Adrenal gland (tissue), 12 donors: ENCODE measurements around the gene PANK2. TPM values are rescaled to one million over a fixed set of nuclear protein-coding genes. Genes with fewer than 3 reads are reported as not detected.
A peak's percentile ranks its signal among the peaks of the same experiment; 100 is the strongest.
"Not testable (repeated sequence)": the region's sequence is repeated elsewhere in the genome, so short reads cannot be mapped to it uniquely, and the experiment has no call there.

Source experiments
- DNase-seq, 7 donors: peaks; one replicate each; pipeline ENCODE4 v3.0.0-alpha.2; 2019 to 2020
- H3K27ac ChIP-seq, 5 donors: fragments of 200-600 bp; sonication (generic) in 4 of 5; 1 replicate in 3 of 5; 2 replicates in 2 of 5; pipeline versions ENCODE4 v1.5.1 to v1.8.0; 2016 to 2020; ENCODE audit warnings: mild to moderate bottlenecking in 1 of 5
- H3K27me3 ChIP-seq: fragments of 200-600 bp; 2 replicates; pipeline ENCODE4 v1.8.0; 2021
- H3K36me3 ChIP-seq, 2 donors: fragments of 200-600 bp; replicated peaks in 1 of 2; 1 replicate in 1 of 2; 2 replicates in 1 of 2; pipeline versions ENCODE4 v1.5.1 to v1.8.0; 2018 to 2022
- H3K4me1 ChIP-seq, 2 donors: fragments of 200-600 bp; replicated peaks in 1 of 2; 1 replicate in 1 of 2; 2 replicates in 1 of 2; pipeline versions ENCODE4 v1.5.1 to v1.8.0; 2018 to 2021
- H3K4me3 ChIP-seq, 4 donors: fragments of 200-600 bp; sonication (generic) in 3 of 4; one replicate each; pipeline ENCODE4 v1.5.1; 2016 to 2018
- H3K9me3 ChIP-seq, 3 donors: fragments of 200-600 bp; sonication (generic) in 1 of 3; replicated peaks in 1 of 3; 1 replicate in 2 of 3; 2 replicates in 1 of 3; pipeline versions ENCODE4 v1.5.1 to v1.8.0; 2016 to 2021
- CTCF ChIP-seq, 6 experiments: fragments of 450-650 bp in 4 of 6; fragments of 200-600 bp in 2 of 6; sonication (generic) in 1 of 6; IDR thresholded peaks; 1 replicate in 5 of 6; 2 replicates in 1 of 6; pipeline versions ENCODE4 v1.5.1 to v1.8.0; 2016 to 2021; ENCODE audit warnings: antibody characterized with exemption in 6 of 6, mild to moderate bottlenecking in 2 of 6, moderate library complexity in 1 of 6
- POLR2A ChIP-seq, 2 donors: fragments of 450-650 bp; IDR thresholded peaks; one replicate each; pipeline ENCODE4 v1.6.1; 2017; ENCODE audit warnings: antibody characterized with exemption in 2 of 2, mild to moderate bottlenecking in 2 of 2, moderate library complexity in 1 of 2
- WGBS, 4 donors: extraction: QIAGEN DNeasy Blood & Tissue Kit in 2 of 4; methylation state at CpG; one replicate each; pipeline versions ENCODE4 v1.1.5 to v1.1.7; 2013 to 2017; 5-methylcytosine and 5-hydroxymethylcytosine counted together
- intact Hi-C, 2 donors: fragments of 100-400 bp; cut with DNase I; formaldehyde crosslinking; loops; one replicate each; pipeline versions ENCODE4 v1.14.1 to v1.15.0; 2022 to 2023
- polyA plus RNA-seq, 3 donors: library from polyadenylated mRNA; stranded (reverse); fragments of 200-250 nt in 2 of 3; fragments of 350-450 nt in 1 of 3; fragmentation: Illumina TruSeq in 1 of 3; extraction: RNeasy Lipid Tissue Mini Kit (QIAGEN cat#74804) in 1 of 3; gene quantifications; one replicate each; pipeline ENCODE4 v1.2.3, GENCODE V29; 2013 to 2014
- total RNA-seq, 9 donors: library from RNA; depleted of rRNA in 4 of 9; stranded (reverse); fragments of >200 nt in 4 of 9; fragments of 120-200 nt in 1 of 9; fragmentation: NEBNext Ultra II Directional in 1 of 9; extraction: Animal tissue kit (Norgen Biotek cat#: 25700) in 1 of 9; gene quantifications; one replicate each; pipeline versions ENCODE4 v1.1.0 to v1.2.4, GENCODE V29; 2013 to 2023
- donor health status: healthy with polysubstance abuse.
- donor health status: Bipolar disorder and iron deficiency.
- donor health status: DM: yes; HTN: yes; CAD: no.
- donor health status: DM: no; HTN: no; CAD: no.
- donor health status: DM: no; HTN: no; CAD: no.
- donor health status: DM: yes; HTN: yes; CAD: no.

Gene PANK2
- total and polyA plus RNA-seq, 12 donors: 32.5 to 70.1 (median 46.9) TPM

- DNase-seq: peak in 1 of 7 donors; percentile 13
- TF ChIP-seq CTCF (IDR thresholded peaks at IDR 0.05) (no peak), POLR2A (IDR thresholded peaks at IDR 0.05) (peak in 1 of 2 donors; percentile 12)
- Histone ChIP-seq H3K4me3 (peak overlapping the region in 1 of 4 donors; percentile 93), H3K9me3 (no peaks in the 10 kb centered on the region), H3K27ac (peak overlapping the region in 3 of 5 donors; percentile 13 to 94 (median 90)), H3K36me3 (no peaks in the 10 kb centered on the region), H3K4me1 (peaks cover 33 to 68% of the 10 kb centered on the region in 2 donors), H3K27me3 (no peaks in the 10 kb centered on the region)
- intact Hi-C loops: loop anchor here in 1 of 2 donors (5.0 kb wide), 1 partner anchor 196 kb away; no protein-coding TSS in a partner anchor
- 45 to 52% (median 48%) methylated on average over 16 of the region's 16 CpGs for WGBS, 4 donors
These were observed 2.1 kb downstream of the PANK2 start for GRCh38 chr20:3890999-3891929.

GRCh38 chr20:3894796-3895195, 5.6 kb downstream of the PANK2 start:
- 76 to 92% (median 80%) methylated on average over 5 of the region's 5 CpGs for WGBS, 4 donors
- H3K27me3 ChIP-seq: no peaks in the 10 kb centered on the region
- peaks cover 46 to 70% of the 10 kb centered on the region in 2 donors for H3K4me1 ChIP-seq
- TF ChIP-seq POLR2A (IDR thresholded peaks at IDR 0.05): no peak
- no peak for TF ChIP-seq CTCF (IDR thresholded peaks at IDR 0.05)
- H3K27ac ChIP-seq: no peak overlapping the region
- no peaks in the 10 kb centered on the region for H3K36me3 ChIP-seq
- H3K9me3 ChIP-seq: no peaks in the 10 kb centered on the region
- no peak overlapping the region for H3K4me3 ChIP-seq
- DNase-seq: no peak
- intact Hi-C loops: loop anchor here in 1 of 2 donors (5.0 kb wide), 1 partner anchor 193 kb away; no protein-coding TSS in a partner anchor

GRCh38 chr20:3896302-3896701, 7.1 kb downstream of the PANK2 start:
- DNase-seq: peak in 1 of 7 donors; percentile 35
- no peak overlapping the region for H3K4me3 ChIP-seq
- H3K27me3 ChIP-seq: no peaks in the 10 kb centered on the region
- peak overlapping the region in 1 of 5 donors; percentile 27 for H3K27ac ChIP-seq
- no peaks in the 10 kb centered on the region for H3K9me3 ChIP-seq
- no peaks in the 10 kb centered on the region for H3K36me3 ChIP-seq
- TF ChIP-seq CTCF (IDR thresholded peaks at IDR 0.05): no peak
- WGBS, 4 donors: 66 to 87% (median 83%) methylated on average over 4 of the region's 4 CpGs
- intact Hi-C loops: no loop called here
- peaks cover 47 to 68% of the 10 kb centered on the region in 2 donors for H3K4me1 ChIP-seq

GRCh38 chr20:3896853-3897583, 7.8 kb downstream of the PANK2 start:
- 61 to 76% (median 71%) methylated on average over 10 of the region's 10 CpGs for WGBS, 4 donors
- H3K9me3 ChIP-seq: no peaks in the 10 kb centered on the region
- no peak overlapping the region for H3K4me3 ChIP-seq
- peaks cover 47 to 64% of the 10 kb centered on the region in 2 donors for H3K4me1 ChIP-seq
- no peaks in the 10 kb centered on the region for H3K27me3 ChIP-seq
- DNase-seq: peak in 1 of 7 donors; percentile 40
- TF ChIP-seq POLR2A (IDR thresholded peaks at IDR 0.05): no peak
- TF ChIP-seq CTCF (IDR thresholded peaks at IDR 0.05): no peak
- intact Hi-C loops: no loop called here
- H3K27ac ChIP-seq: peak overlapping the region in 1 of 5 donors; percentile 27
- no peaks in the 10 kb centered on the region for H3K36me3 ChIP-seq

- H3K27ac ChIP-seq, intact Hi-C loops: not testable (repeated sequence)
These were observed 9.0 kb downstream of the PANK2 start for GRCh38 chr20:3898181-3898580.

More at GRCh38 chr20:3898181-3898580, 9.0 kb downstream of the PANK2 start:
- not testable (repeated sequence) for H3K36me3 ChIP-seq, H3K9me3 ChIP-seq, H3K4me3 ChIP-seq, H3K27me3 ChIP-seq
- H3K4me1 ChIP-seq: peaks cover 49 to 53% of the 10 kb centered on the region in 2 donors
- 72 to 80% (median 73%) methylated on average over 9 of the region's 9 CpGs for WGBS, 4 donors
- peak in 1 of 7 donors; percentile 47 for DNase-seq
